ENCODE measurements around the gene HSPA12B. TPM values are rescaled to one million over a fixed set of nuclear protein-coding genes. Genes with fewer than 3 reads are reported as not detected.

The HSPA12B gene
- total and polyA plus RNA-seq, 2 of the 13 experiments (the other 11 are each of a cell fraction or from before 2014, with no cell fraction given) = 0.01 TPM; not detected in 1

DNA sequence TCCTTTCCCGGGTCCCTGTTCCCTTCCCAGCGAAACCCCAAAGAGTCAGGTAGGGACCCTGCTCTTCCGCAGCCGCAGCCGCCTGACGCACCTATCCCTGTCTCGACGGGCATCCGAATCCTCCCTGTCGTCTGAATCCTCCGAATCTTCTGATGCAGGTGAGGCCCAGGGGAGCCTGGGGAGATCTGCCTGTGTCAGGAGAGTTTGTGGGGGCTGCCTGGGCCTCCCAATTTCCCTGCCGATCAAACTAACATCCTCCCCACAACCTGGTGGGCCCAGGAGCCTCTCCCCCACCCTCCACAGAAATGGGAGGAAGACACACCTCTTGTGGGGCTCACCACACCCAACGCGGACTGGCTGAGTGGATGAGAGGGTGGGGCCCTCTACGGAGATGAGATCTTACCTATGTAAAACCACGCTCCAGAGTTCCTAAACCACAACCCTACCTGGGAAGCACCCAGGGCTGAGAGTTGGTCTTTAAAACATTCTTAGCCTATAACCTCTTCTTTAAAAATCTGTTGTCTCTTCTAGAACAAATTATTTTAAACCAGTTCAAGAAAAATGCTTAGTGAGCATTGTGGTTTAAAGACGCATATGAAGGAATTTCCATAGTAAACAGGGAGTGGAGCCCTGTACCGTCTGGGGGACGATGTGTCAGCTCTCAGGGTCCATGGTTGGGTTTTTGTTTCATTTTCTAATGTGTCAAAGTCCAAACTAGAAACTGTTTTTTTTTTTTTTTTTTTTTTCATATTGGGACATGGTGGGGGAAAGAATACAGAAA lies 65.3 kb downstream of the HSPA12B start (continued):
- TF ChIP-seq REPIN1 (CRISPR knock-in tag; IDR thresholded peaks at IDR 0.05; ENCODE audit: borderline replicate concordance, low read depth) (no peak), TARDBP (CRISPR knock-in tag; IDR thresholded peaks at IDR 0.05) (0 out of 2 replicates have a peak, but pooled peaks have one; percentile 14), ZNF660 (CRISPR knock-in tag; IDR thresholded peaks at IDR 0.05; ENCODE audit: borderline replicate concordance, low read depth) (no peak), PITX1 (CRISPR knock-in tag; IDR thresholded peaks at IDR 0.05) (no peak), TBX3 (IDR thresholded peaks at IDR 0.05; ENCODE audit: borderline replicate concordance) (no peak), ZNF75D (CRISPR knock-in tag; IDR thresholded peaks at IDR 0.05; ENCODE audit: borderline replicate concordance) (no peak), JUN (CRISPR knock-in tag; IDR thresholded peaks at IDR 0.05) (no peak), YEATS2 (CRISPR knock-in tag; IDR thresholded peaks at IDR 0.05; ENCODE audit: borderline replicate concordance) (no peak), MXD4 (CRISPR knock-in tag; IDR thresholded peaks at IDR 0.05) (no peak), ZBTB20 (CRISPR knock-in tag; IDR thresholded peaks at IDR 0.05; ENCODE audit: borderline replicate concordance, low read depth) (no peak), CAMTA2 (CRISPR knock-in tag; IDR thresholded peaks at IDR 0.05; ENCODE audit: borderline replicate concordance) (no peak), ZBTB39 (CRISPR knock-in tag; IDR thresholded peaks at IDR 0.05) (no peak), POLR2AphosphoS2 (IDR thresholded peaks at IDR 0.05; ENCODE audit: low read depth, low read length) (no peak), ATF1 (CRISPR knock-in tag; IDR thresholded peaks at IDR 0.05) (no peak), MLXIP (CRISPR knock-in tag; IDR thresholded peaks at IDR 0.05; ENCODE audit: borderline replicate concordance) (no peak), HNRNPUL1 (IDR thresholded peaks at IDR 0.05; ENCODE audit: low read depth, low read length) (no peak), ZNF549 (CRISPR knock-in tag; IDR thresholded peaks at IDR 0.05) (no peak)
- TF ChIP-seq, protein P1, sequence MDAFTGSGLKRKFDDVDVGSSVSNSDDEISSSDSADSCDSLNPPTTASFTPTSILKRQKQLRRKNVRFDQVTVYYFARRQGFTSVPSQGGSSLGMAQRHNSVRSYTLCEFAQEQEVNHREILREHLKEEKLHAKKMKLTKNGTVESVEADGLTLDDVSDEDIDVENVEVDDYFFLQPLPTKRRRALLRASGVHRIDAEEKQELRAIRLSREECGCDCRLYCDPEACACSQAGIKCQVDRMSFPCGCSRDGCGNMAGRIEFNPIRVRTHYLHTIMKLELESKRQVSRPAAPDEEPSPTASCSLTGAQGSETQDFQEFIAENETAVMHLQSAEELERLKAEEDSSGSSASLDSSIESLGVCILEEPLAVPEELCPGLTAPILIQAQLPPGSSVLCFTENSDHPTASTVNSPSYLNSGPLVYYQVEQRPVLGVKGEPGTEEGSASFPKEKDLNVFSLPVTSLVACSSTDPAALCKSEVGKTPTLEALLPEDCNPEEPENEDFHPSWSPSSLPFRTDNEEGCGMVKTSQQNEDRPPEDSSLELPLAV (CRISPR knock-in tag; conservative IDR thresholded peaks at IDR 0.05; ENCODE audit: low read depth) = no peak
- TF ChIP-seq, protein P2, sequence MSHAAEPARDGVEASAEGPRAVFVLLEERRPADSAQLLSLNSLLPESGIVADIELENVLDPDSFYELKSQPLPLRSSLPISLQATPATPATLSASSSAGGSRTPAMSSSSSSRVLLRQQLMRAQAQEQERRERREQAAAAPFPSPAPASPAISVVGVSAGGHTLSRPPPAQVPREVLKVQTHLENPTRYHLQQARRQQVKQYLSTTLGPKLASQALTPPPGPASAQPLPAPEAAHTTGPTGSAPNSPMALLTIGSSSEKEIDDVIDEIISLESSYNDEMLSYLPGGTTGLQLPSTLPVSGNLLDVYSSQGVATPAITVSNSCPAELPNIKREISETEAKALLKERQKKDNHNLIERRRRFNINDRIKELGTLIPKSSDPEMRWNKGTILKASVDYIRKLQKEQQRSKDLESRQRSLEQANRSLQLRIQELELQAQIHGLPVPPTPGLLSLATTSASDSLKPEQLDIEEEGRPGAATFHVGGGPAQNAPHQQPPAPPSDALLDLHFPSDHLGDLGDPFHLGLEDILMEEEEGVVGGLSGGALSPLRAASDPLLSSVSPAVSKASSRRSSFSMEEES (CRISPR knock-in tag; IDR thresholded peaks at IDR 0.05) = no peak
- TF ChIP-seq, protein P3, sequence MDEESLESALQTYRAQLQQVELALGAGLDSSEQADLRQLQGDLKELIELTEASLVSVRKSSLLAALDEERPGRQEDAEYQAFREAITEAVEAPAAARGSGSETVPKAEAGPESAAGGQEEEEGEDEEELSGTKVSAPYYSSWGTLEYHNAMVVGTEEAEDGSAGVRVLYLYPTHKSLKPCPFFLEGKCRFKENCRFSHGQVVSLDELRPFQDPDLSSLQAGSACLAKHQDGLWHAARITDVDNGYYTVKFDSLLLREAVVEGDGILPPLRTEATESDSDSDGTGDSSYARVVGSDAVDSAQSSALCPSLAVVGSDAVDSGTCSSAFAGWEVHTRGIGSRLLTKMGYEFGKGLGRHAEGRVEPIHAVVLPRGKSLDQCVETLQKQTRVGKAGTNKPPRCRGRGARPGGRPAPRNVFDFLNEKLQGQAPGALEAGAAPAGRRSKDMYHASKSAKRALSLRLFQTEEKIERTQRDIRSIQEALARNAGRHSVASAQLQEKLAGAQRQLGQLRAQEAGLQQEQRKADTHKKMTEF (CRISPR knock-in tag; IDR thresholded peaks at IDR 0.05) = 0 out of 2 replicates have a peak, but pooled peaks have one; percentile 12

Data from HepG2 (cell line).